MCF 10A (cell line): Measurements from ENCODE around the gene CENPU. TPM values are rescaled to one million over a fixed set of nuclear protein-coding genes. Genes with fewer than 3 reads are reported as not detected.

Source experiments
- BruUV-seq: library from RNA; stranded (reverse); fragments of 400-500 nt; replicated peaks from 2 replicates; lab custom pipeline; 2021; lab: Mats Ljungman, UMichigan
- CTCF ChIA-PET: fragments of 300-600 bp; sonication (Branson Sonifier 250); formaldehyde crosslinking; extraction: SDS; loops from one replicate; lab custom pipeline; 2021; ENCODE audit warnings: antibody characterized with exemption, inconsistent platforms; lab: Yijun Ruan, JAX
- POLR2A ChIA-PET: fragments of 300-600, 350-650 bp; sonication (Branson Sonifier 250); formaldehyde crosslinking; extraction: SDS; loops from one replicate; lab custom pipeline; 2020; ENCODE audit warnings: antibody characterized with exemption, inconsistent platforms; lab: Yijun Ruan, JAX
- DNase-seq: peaks from one replicate; pipeline ENCODE4 v3.0.0-alpha.2; 2018; ENCODE audit not compliant: unreplicated experiment
- H3K27ac Mint-ChIP-seq: one replicate; pipeline ENCODE4 v1.8.0; 2022; ENCODE audit warnings: mild to moderate bottlenecking, low read depth, mixed read lengths; ENCODE audit not compliant: unreplicated experiment
- H3K27me3 Mint-ChIP-seq: one replicate; pipeline ENCODE4 v1.8.0; 2022; ENCODE audit warnings: mixed read lengths; ENCODE audit not compliant: insufficient read depth, unreplicated experiment
- H3K36me3 Mint-ChIP-seq: one replicate; pipeline ENCODE4 v1.8.0; 2022; ENCODE audit warnings: mild to moderate bottlenecking, moderate library complexity, mixed read lengths; ENCODE audit not compliant: insufficient read depth, unreplicated experiment
- H3K4me1 Mint-ChIP-seq: one replicate; pipeline ENCODE4 v1.8.0; 2022; ENCODE audit warnings: mixed read lengths; ENCODE audit not compliant: insufficient read depth, unreplicated experiment
- H3K4me3 Mint-ChIP-seq: one replicate; pipeline ENCODE4 v1.8.0; 2022; ENCODE audit warnings: mild to moderate bottlenecking, moderate library complexity, mixed read lengths; ENCODE audit not compliant: unreplicated experiment
- H3K9me3 Mint-ChIP-seq: one replicate; pipeline ENCODE4 v1.8.0; 2022; ENCODE audit warnings: mixed read lengths; ENCODE audit not compliant: unreplicated experiment
- intact Hi-C: fragments of 100-400 bp; cut with micrococcal nuclease; formaldehyde crosslinking; loops from 2 replicates; pipeline ENCODE4 v1.14.1; 2022
- total RNA-seq: library from RNA; stranded (reverse); gene quantifications from 2 replicates; pipeline ENCODE4 v1.2.3, GENCODE V29; 2022
- TF ChIP-seq, protein P1 (sequence below): fragments of 200-600 bp; IDR thresholded peaks from one replicate; pipeline ENCODE4 v1.8.0; 2022; ENCODE audit warnings: antibody characterized with exemption, mild to moderate bottlenecking; ENCODE audit not compliant: unreplicated experiment

Gene CENPU
- total RNA-seq, 1 experiment from 2014 or later: 22.3 TPM

DNA sequence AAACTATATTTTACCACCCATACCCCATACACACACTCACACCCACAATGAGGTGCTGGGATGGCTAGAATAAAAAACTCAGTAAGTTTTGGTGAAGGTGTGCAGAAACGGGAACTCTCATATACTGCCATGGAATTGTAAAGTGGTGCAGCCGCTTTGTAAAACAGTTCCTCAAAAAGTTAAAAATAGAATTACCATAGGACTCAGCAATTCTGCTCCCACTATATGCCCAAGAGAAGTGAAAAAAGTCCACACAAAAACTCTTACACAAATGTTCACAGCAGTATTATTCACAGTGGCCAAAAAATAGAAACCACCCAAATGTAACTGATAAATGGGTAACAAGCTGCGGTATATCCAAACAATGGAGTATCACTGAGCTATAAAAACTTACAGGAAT lies 6.5 kb downstream of the CENPU start:
- no TSS peak for BruUV-seq
- DNase-seq: no peak

DNA sequence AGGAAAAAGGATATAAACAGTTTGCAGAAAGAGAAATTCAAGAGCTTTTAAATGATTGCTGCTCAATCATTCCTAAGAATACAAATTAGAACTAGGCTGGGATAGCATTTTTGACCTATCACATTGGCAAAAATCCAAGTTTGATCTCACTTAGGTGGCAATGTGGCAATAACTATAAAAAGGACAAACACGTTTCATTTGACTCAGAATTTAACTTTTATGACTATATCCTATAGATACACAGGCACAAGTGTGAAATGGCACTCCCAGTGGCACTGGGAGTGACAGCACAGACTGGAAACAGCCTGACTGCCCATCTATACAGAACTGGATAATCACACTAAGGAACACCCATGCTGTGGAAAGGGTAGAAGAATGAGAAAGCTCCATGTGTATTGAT lies 11.1 kb downstream of the CENPU start:
- H3K36me3 Mint-ChIP-seq: peaks cover 31% of the 10 kb centered on the region
- no peaks in the 10 kb centered on the region for H3K27me3 Mint-ChIP-seq
- TF ChIP-seq, protein P1, sequence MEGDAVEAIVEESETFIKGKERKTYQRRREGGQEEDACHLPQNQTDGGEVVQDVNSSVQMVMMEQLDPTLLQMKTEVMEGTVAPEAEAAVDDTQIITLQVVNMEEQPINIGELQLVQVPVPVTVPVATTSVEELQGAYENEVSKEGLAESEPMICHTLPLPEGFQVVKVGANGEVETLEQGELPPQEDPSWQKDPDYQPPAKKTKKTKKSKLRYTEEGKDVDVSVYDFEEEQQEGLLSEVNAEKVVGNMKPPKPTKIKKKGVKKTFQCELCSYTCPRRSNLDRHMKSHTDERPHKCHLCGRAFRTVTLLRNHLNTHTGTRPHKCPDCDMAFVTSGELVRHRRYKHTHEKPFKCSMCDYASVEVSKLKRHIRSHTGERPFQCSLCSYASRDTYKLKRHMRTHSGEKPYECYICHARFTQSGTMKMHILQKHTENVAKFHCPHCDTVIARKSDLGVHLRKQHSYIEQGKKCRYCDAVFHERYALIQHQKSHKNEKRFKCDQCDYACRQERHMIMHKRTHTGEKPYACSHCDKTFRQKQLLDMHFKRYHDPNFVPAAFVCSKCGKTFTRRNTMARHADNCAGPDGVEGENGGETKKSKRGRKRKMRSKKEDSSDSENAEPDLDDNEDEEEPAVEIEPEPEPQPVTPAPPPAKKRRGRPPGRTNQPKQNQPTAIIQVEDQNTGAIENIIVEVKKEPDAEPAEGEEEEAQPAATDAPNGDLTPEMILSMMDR: no peak
- peaks cover 17% of the 10 kb centered on the region for H3K9me3 Mint-ChIP-seq
- POLR2A ChIA-PET: interaction anchor here (0.6 to 4.2 kb wide), 4 partner anchors 11 to 1403 kb away, joined by 3 to 27 read pairs (median 4); partner anchors contain the start of gene CENPU
- CTCF ChIA-PET: interaction anchor here (0.6 to 1.7 kb wide), 3 partner anchors 9 to 36 kb away, joined by 3 to 7 read pairs (median 5); no protein-coding TSS in a partner anchor
- H3K4me3 Mint-ChIP-seq: no peak overlapping the region
- H3K4me1 Mint-ChIP-seq: no peaks in the 10 kb centered on the region
- H3K27ac Mint-ChIP-seq: no peak overlapping the region
- DNase-seq: no peak
- intact Hi-C loops: no loop called here
- no TSS peak for BruUV-seq

More for the DNA sequence above, 6.5 kb downstream of the CENPU start:
- TF ChIP-seq, protein P1: no peak
- H3K4me3 Mint-ChIP-seq: no peak overlapping the region
- ChIA-PET POLR2A (no interaction called here), CTCF (interaction anchor here (0.6 kb wide), 1 partner anchor 43 kb away, joined by 3 read pairs; no protein-coding TSS in a partner anchor)
- peaks cover 27% of the 10 kb centered on the region for H3K36me3 Mint-ChIP-seq
- intact Hi-C loops: no loop called here
- H3K27ac Mint-ChIP-seq: no peak overlapping the region
- no peaks in the 10 kb centered on the region for H3K27me3 Mint-ChIP-seq
- H3K9me3 Mint-ChIP-seq: no peaks in the 10 kb centered on the region
- H3K4me1 Mint-ChIP-seq: peaks cover 26% of the 10 kb centered on the region

DNA sequence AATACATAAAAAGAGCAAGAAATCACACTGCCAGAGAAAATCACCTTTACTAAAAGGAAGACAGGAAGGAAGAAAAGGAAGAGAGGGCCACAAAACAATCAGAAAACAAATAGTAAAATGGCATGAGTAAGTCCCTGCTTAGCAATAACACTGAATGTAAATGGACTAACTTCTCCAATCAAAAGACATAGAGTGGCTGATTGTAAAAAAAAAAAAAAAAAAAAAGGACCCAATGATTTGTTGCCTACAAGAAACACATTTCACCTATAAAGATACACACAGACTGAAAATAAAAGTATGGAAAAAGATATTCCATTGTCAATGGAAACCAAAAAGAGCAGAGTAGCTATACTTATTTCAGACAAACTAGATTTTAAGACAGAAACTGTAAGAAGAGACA lies 12.6 kb downstream of the CENPU start:
- intact Hi-C loops: no loop called here
- TF ChIP-seq, protein P1: no peak
- Mint-ChIP-seq H3K4me3 (no peak overlapping the region), H3K36me3 (peaks cover 22% of the 10 kb centered on the region), H3K27me3 (no peaks in the 10 kb centered on the region), H3K27ac (no peak overlapping the region), H3K4me1 (no peaks in the 10 kb centered on the region), H3K9me3 (peaks cover 17% of the 10 kb centered on the region)
- CTCF ChIA-PET: interaction anchor here (0.7 kb wide), 2 partner anchors 19 to 157 kb away, joined by 3 read pairs; no protein-coding TSS in a partner anchor
- POLR2A ChIA-PET: interaction anchor here (4.2 kb wide), 1 partner anchor 12 kb away, joined by 27 read pairs; the partner anchor contains the start of gene CENPU
- no TSS peak for BruUV-seq
- no peak for DNase-seq

DNA sequence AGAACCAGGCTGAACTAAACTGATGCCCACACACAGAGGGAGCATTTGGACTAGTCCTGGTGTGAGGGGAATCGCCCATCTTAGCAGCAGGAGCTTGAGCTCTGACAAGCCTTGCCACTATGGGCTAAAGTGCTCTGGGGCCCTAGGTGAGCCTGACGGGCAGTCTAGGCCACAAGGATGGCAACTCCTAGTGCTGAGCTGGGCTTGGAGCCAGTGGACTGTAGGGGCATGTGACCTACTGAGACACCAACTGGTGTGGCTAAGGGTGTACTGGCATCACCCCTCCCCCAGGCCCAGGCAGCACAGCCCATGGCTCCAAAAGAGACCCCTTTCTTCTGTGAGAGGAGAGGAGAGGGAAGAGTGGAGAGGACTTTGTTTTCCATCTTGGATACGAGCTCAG lies 14.5 kb downstream of the CENPU start:
- Mint-ChIP-seq H3K27me3 (no peaks in the 10 kb centered on the region), H3K36me3 (peaks cover 16% of the 10 kb centered on the region), H3K27ac (no peak overlapping the region), H3K4me3 (no peak overlapping the region), H3K9me3 (peaks cover 17% of the 10 kb centered on the region), H3K4me1 (no peaks in the 10 kb centered on the region)
- intact Hi-C loops: no loop called here
- DNase-seq: no peak
- no TSS peak for BruUV-seq
- POLR2A ChIA-PET: no interaction called here
- CTCF ChIA-PET: interaction anchor here (1.4 kb wide), 1 partner anchor 22 kb away, joined by 8 read pairs; no protein-coding TSS in a partner anchor
- TF ChIP-seq, protein P1: no peak
